ENCODE results near the gene ENTPD1.

- TF ChIP-seq CTCF (IDR thresholded peaks at IDR 0.05; ENCODE audit: low read length) (no peak), EZH2 (optimal IDR thresholded peaks at IDR 0.05; ENCODE audit: low read depth, low read length) (no peak), EZH2phosphoT487 (IDR thresholded peaks at IDR 0.05; ENCODE audit: low read length) (no peak)
Measured at GRCh38 chr10:95896071-95896850, 140.3 kb downstream of the ENTPD1 start.

Data from MM.1S (cell line).